K562 (cell line): ENCODE results near the gene SNRNP48. TPM values are rescaled to one million over a fixed set of nuclear protein-coding genes. Genes with fewer than 3 reads are reported as not detected.

Experiments
- ATAC-seq: fragments of 200-7000 bp; cut with Tn5 transposase; 3 replicates; pipeline ENCODE4 v1.9.1; 2020; ENCODE audit warnings: moderate library complexity
- BruUV-seq: library from RNA; stranded (reverse); fragments of 400-500 nt; replicated peaks from 2 replicates; lab custom pipeline; 2021; lab: Mats Ljungman, UMichigan
- CTCF ChIA-PET: fragments of 300-600 bp; formaldehyde crosslinking; extraction: SDS; loops from one replicate; lab custom pipeline; 2021; ENCODE audit warnings: low intra/inter-chr PET ratio; lab: Yijun Ruan, JAX
- POLR2A ChIA-PET: fragments of 300-600, 350-650 bp; sonication (Branson Sonifier 250); formaldehyde crosslinking; extraction: SDS; loops from one replicate; lab custom pipeline; 2021; ENCODE audit warnings: antibody characterized with exemption, inconsistent platforms; lab: Yijun Ruan, JAX
- DNase-seq, 4 experiments: peaks; one replicate each; pipeline versions ENCODE4 v3.0.0 to v3.0.0-alpha.2; 2011 to 2018; ENCODE audit warnings: low spot score in 3 of 4, mixed read lengths in 3 of 4; ENCODE audit errors: extremely low read depth in 1 of 4
- FAIRE-seq: peaks from 2 replicates; lab custom pipeline; 2011; peaks lifted over from hg19 to GRCh38; lab: Jason Lieb, UNC
- H2AFZ ChIP-seq: 2 replicates; pipeline ENCODE4 v1.6.0; 2011; ENCODE audit warnings: low read depth, low read length, control low read depth, inconsistent platforms
- H3K27ac ChIP-seq: fragments of 200-600 bp; 3 replicates; pipeline ENCODE4 v1.8.0; 2011; ENCODE audit warnings: low read depth, mild to moderate bottlenecking, control low read depth, inconsistent platforms, low read length, moderate library complexity, mixed read lengths; ENCODE audit errors: extremely low read depth
- H3K27me3 ChIP-seq, 2 experiments: fragments of 300-600 bp in 1 of 2; 2 replicates in 1 of 2; 3 replicates in 1 of 2; pipeline versions ENCODE4 v1.6.0 to v1.8.0; 2011; ENCODE audit warnings: inconsistent platforms in 2 of 2, low read length in 2 of 2, mild to moderate bottlenecking in 1 of 2, mixed read lengths in 1 of 2, moderate library complexity in 1 of 2; ENCODE audit not compliant: control insufficient read depth in 2 of 2, insufficient read depth in 2 of 2
- H3K36me3 ChIP-seq: fragments of 300-600 bp; 3 replicates; pipeline ENCODE4 v1.8.0; 2011; ENCODE audit warnings: mild to moderate bottlenecking, low read length, inconsistent platforms; ENCODE audit not compliant: control insufficient read depth, insufficient read depth
- H3K4me1 ChIP-seq, 2 experiments: fragments of 200-600 bp in 1 of 2; replicated peaks in 1 of 2; 2 replicates in 1 of 2; 3 replicates in 1 of 2; pipeline versions ENCODE4 v1.5.1 to v1.8.0; 2011; ENCODE audit warnings: inconsistent platforms in 2 of 2, low read length in 2 of 2, mild to moderate bottlenecking in 1 of 2, mixed read lengths in 1 of 2, moderate library complexity in 1 of 2; ENCODE audit not compliant: control insufficient read depth in 2 of 2, insufficient read depth in 2 of 2
- H3K4me2 ChIP-seq: 2 replicates; pipeline ENCODE4 v1.6.1; 2011; ENCODE audit warnings: low read length, control low read depth, inconsistent platforms, mixed read lengths; ENCODE audit not compliant: insufficient read depth
- H3K4me3 ChIP-seq: fragments of 200-600 bp; sonication (generic), shearing (Covaris generic); 2 replicates; pipeline ENCODE4 v1.5.1; 2016; ENCODE audit warnings: control low read depth, inconsistent platforms
- H3K79me2 ChIP-seq: fragments of 200-600 bp; 3 replicates; pipeline ENCODE4 v1.8.0; 2011; ENCODE audit warnings: low read length, inconsistent platforms; ENCODE audit not compliant: control insufficient read depth, insufficient read depth
- H3K9ac ChIP-seq, 2 experiments: 2 replicates each; pipeline versions ENCODE4 v1.6.0 to v1.6.1; 2011; ENCODE audit warnings: low read depth in 2 of 2, low read length in 2 of 2, control low read depth in 1 of 2, inconsistent platforms in 1 of 2, mild to moderate bottlenecking in 1 of 2, mixed read lengths in 1 of 2; ENCODE audit not compliant: insufficient read depth in 1 of 2
- H3K9me1 ChIP-seq: one replicate; pipeline ENCODE4 v1.6.0; 2011; ENCODE audit warnings: inconsistent platforms, mild to moderate bottlenecking, low read length, moderate library complexity; ENCODE audit not compliant: control insufficient read depth, insufficient read depth
- H3K9me3 ChIP-seq: replicated peaks from 2 replicates; pipeline ENCODE4 v1.5.1; 2011; ENCODE audit warnings: low read depth, low read length, inconsistent platforms; ENCODE audit not compliant: control insufficient read depth, insufficient read depth
- H4K20me1 ChIP-seq: replicated peaks from 2 replicates; pipeline ENCODE4 v1.6.1; 2011; ENCODE audit warnings: low read length, inconsistent platforms, mixed read lengths; ENCODE audit not compliant: control insufficient read depth, insufficient read depth
- ETV5 ChIP-seq: sonication (generic); formaldehyde crosslinking; IDR thresholded peaks from 2 replicates; pipeline ENCODE4 v1.4.0; 2020; ENCODE audit warnings: low read depth, mild to moderate bottlenecking, missing genetic modification reagents
- FOXA1 ChIP-seq: fragments of 450-650 bp; IDR thresholded peaks from 2 replicates; pipeline ENCODE4 v1.6.1; 2016; ENCODE audit warnings: mild to moderate bottlenecking, borderline replicate concordance
- HDAC8 ChIP-seq: fragments of 450-650 bp; IDR thresholded peaks from 2 replicates; pipeline ENCODE4 v1.6.1; 2016; ENCODE audit warnings: mild to moderate bottlenecking, missing genetic modification characterization, moderate library complexity, missing compliant biosample characterization
- KDM1A ChIP-seq, 2 experiments: fragments of 450-650 bp; IDR thresholded peaks; 2 replicates each; pipeline ENCODE4 v1.6.1; 2016; ENCODE audit warnings: mild to moderate bottlenecking in 2 of 2
- KDM5B ChIP-seq: fragments of 200-600 bp; sonication (generic); IDR thresholded peaks from 2 replicates; pipeline ENCODE4 v1.6.1; 2012; ENCODE audit warnings: low read depth, mild to moderate bottlenecking, moderate library complexity, low read length, control low read depth, inconsistent platforms; ENCODE audit not compliant: insufficient replicate concordance
- KLF6 ChIP-seq: fragments of 250-450 bp; sonication (Bioruptor Pico); IDR thresholded peaks from 2 replicates; pipeline ENCODE4 v1.4.0; 2020; ENCODE audit warnings: mild to moderate bottlenecking, moderate library complexity, borderline replicate concordance
- MAFK ChIP-seq: IDR thresholded peaks from 2 replicates; pipeline ENCODE4 v1.6.1; 2011; ENCODE audit warnings: low read length, improper control_type of control experiment
- NBN ChIP-seq: fragments of 450-650 bp; IDR thresholded peaks from 2 replicates; pipeline ENCODE4 v1.6.1; 2016; ENCODE audit warnings: low read depth, mild to moderate bottlenecking
- NFXL1 ChIP-seq: fragments of 450-650 bp; formaldehyde crosslinking; IDR thresholded peaks from 2 replicates; pipeline ENCODE4 v1.4.0; 2021; ENCODE audit warnings: mild to moderate bottlenecking
- PHB ChIP-seq: fragments of 250-450 bp; sonication (Bioruptor Pico); IDR thresholded peaks from 2 replicates; pipeline ENCODE4 v1.5.0; 2021
- PURB ChIP-seq: sonication (generic); formaldehyde crosslinking; IDR thresholded peaks from 2 replicates; pipeline ENCODE4 v1.9.0; 2021; ENCODE audit warnings: low read depth, mild to moderate bottlenecking, missing genetic modification reagents
- TCF7 ChIP-seq: sonication (generic); IDR thresholded peaks from 2 replicates; pipeline ENCODE4 v1.6.1; 2016; ENCODE audit warnings: antibody characterized with exemption, borderline replicate concordance
- TCF7L2 ChIP-seq: fragments of 150-350 bp; IDR thresholded peaks from 2 replicates; pipeline ENCODE4 v1.6.1; 2016; ENCODE audit warnings: low read depth, mild to moderate bottlenecking, low read length, moderate library complexity
- ZC3H11A ChIP-seq: IDR thresholded peaks from 2 replicates; pipeline ENCODE4 v1.6.1; 2012; ENCODE audit warnings: low read depth, low read length, improper control_type of control experiment
- ZFX ChIP-seq: sonication (generic); formaldehyde crosslinking; IDR thresholded peaks from 2 replicates; pipeline ENCODE4 v1.8.0; 2022; ENCODE audit warnings: mild to moderate bottlenecking, missing genetic modification reagents, moderate library complexity
- ZNF24 ChIP-seq: fragments of 450-650 bp; IDR thresholded peaks from 2 replicates; pipeline ENCODE4 v1.6.1; 2016
- ZNF76 ChIP-seq: fragments of 250-450 bp; sonication (Bioruptor Pico); IDR thresholded peaks from 2 replicates; pipeline ENCODE4 v1.4.0; 2020; ENCODE audit warnings: mild to moderate bottlenecking, moderate library complexity, borderline replicate concordance
- WGBS: fragments of 100-300 bp; shearing (Covaris generic); methylation state at CpG from one replicate; pipeline ENCODE4 v1.1.6; 2016; ENCODE audit warnings: low coverage, mixed read lengths; ENCODE audit not compliant: insufficient coverage; ENCODE audit errors: missing lambda C conversion rate; 5-methylcytosine and 5-hydroxymethylcytosine counted together
- in situ Hi-C: fragments of 300-500 bp; cut with MboI; formaldehyde crosslinking; loops from 4 replicates; pipeline ENCODE4 v1.15.0; 2018; ENCODE audit warnings: inconsistent platforms, mixed read lengths
- intact Hi-C: fragments of 100-400 bp; cut with micrococcal nuclease; formaldehyde crosslinking; loops from 2 replicates; pipeline ENCODE4 v1.14.2; 2022
- polyA plus RNA-seq, 8 experiments: library from polyadenylated mRNA; depleted of rRNA in 4 of 8; stranded (reverse) in 5 of 8; unstranded in 3 of 8; fragments of >200 nt; fragmentation: Nextera tagmentation in 2 of 8; fragmentation: Illumina TruSeq in 1 of 8; extraction: Ambion mirVana in 2 of 8; extraction: Trizol in 1 of 8; gene quantifications; 2 replicates each; pipeline versions ENCODE4 v1.2.1 to v1.2.3, GENCODE V29; 2011 to 2014; ENCODE audit warnings: inconsistent platforms in 1 of 8, missing spikeins in 1 of 8
- total RNA-seq, 7 experiments: library from RNA; depleted of rRNA in 6 of 7; stranded (reverse); fragments of >200 nt in 6 of 7; fragmentation: Illumina TruSeq in 2 of 7; extraction: Trizol in 2 of 7; gene quantifications; 2 replicates each; pipeline versions ENCODE4 v1.2.1 to v1.2.3, GENCODE V29; 2011 to 2021; ENCODE audit warnings: low replicate concordance in 1 of 7
- TF ChIP-seq, protein P1 (sequence below): fragments of 450-650 bp; IDR thresholded peaks from 2 replicates; pipeline ENCODE4 v1.6.1; 2017; ENCODE audit warnings: mild to moderate bottlenecking, moderate library complexity
- TF ChIP-seq, protein P2 (sequence below): fragments of 250-450 bp; sonication (Bioruptor Pico); IDR thresholded peaks from 2 replicates; pipeline ENCODE4 v1.5.0; 2020; ENCODE audit warnings: mild to moderate bottlenecking

SNRNP48 gene
- total and polyA plus RNA-seq, 9 of the 15 experiments (the other 6 are each of a cell fraction or from before 2014, with no cell fraction given) = 6.2 to 32.9 (median 18.6) TPM

DNA sequence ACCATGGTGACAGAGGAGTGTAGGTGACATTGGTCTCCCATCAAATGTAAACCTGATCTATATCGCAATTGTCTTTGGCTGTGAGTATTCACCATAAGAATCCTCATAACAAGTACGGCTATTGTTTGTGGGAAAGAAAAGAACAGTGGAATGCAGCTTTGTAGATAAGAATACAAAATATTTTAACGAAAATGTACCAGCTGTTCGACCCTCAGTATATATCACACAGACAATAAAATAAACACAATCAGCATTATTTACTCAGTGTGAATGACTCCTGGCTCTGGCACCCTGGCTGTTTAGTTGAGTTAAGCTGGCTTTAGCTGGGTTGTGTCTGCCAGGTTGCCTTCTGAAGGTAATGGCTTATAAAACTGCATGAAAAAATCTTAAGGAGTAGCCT lies 43.4 kb downstream of the SNRNP48 start (continued):
- peak; percentile 25; the same call in 1 of the 2 replicates for TF ChIP-seq MAFK
- TF ChIP-seq, all 486 proteins: peak for 5

DNA sequence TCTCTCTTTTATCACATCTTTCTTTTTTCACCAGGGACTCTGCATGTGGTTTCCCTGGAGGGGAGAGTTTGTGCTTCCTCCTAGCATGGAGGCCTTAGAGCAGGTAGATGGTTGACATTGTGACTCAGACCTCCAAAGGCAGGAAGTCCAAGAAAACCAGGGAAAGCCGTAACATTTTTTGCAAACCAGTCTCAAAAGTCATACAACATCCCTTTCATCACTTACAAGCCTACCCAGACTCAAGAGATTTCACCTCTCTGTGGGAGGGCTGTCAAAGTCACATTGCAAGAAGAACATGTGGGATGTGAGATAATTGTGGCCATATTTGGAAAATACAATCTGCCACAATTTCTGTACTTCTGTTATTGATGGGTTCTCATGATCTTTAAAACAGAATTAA lies 46.2 kb downstream of the SNRNP48 start:
- ATAC-seq = no peak
- H3K4me1 ChIP-seq = no peaks in the 10 kb centered on the region
- POLR2A ChIA-PET = no interaction called here

More for the DNA sequence above, 46.2 kb downstream of the SNRNP48 start:
- Histone ChIP-seq H3K27me3 (peaks cover 42 to 47% of the 10 kb centered on the region in 2 experiments), H3K27ac (no peak overlapping the region), H3K9ac (no peak overlapping the region), H3K79me2 (no peaks in the 10 kb centered on the region), H2AFZ (no peak overlapping the region)
- FAIRE-seq = no peak
- in situ Hi-C loops = no loop called here
- TF ChIP-seq KDM1A (IDR thresholded peaks at IDR 0.05) (no peak), HDAC8 (no peak), TCF7 (no peak), KDM5B (no peak), ETV5 (CRISPR knock-in tag) (no peak), PHB (CRISPR knock-in tag) (no peak), FOXA1 (no peak), TCF7L2 (no peak), NFXL1 (no peak), KLF6 (no peak), ZC3H11A (no peak), ZFX (CRISPR knock-in tag) (no peak), ZNF76 (CRISPR knock-in tag) (no peak), NBN (no peak), ZNF24 (no peak), PURB (CRISPR knock-in tag) (no peak)
- TF ChIP-seq, protein P1, sequence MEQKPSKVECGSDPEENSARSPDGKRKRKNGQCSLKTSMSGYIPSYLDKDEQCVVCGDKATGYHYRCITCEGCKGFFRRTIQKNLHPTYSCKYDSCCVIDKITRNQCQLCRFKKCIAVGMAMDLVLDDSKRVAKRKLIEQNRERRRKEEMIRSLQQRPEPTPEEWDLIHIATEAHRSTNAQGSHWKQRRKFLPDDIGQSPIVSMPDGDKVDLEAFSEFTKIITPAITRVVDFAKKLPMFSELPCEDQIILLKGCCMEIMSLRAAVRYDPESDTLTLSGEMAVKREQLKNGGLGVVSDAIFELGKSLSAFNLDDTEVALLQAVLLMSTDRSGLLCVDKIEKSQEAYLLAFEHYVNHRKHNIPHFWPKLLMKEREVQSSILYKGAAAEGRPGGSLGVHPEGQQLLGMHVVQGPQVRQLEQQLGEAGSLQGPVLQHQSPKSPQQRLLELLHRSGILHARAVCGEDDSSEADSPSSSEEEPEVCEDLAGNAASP = no peak
- TF ChIP-seq, protein P2, sequence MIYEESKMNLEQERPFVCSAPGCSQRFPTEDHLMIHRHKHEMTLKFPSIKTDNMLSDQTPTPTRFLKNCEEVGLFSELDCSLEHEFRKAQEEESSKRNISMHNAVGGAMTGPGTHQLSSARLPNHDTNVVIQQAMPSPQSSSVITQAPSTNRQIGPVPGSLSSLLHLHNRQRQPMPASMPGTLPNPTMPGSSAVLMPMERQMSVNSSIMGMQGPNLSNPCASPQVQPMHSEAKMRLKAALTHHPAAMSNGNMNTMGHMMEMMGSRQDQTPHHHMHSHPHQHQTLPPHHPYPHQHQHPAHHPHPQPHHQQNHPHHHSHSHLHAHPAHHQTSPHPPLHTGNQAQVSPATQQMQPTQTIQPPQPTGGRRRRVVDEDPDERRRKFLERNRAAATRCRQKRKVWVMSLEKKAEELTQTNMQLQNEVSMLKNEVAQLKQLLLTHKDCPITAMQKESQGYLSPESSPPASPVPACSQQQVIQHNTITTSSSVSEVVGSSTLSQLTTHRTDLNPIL = no peak
- TF ChIP-seq, all 486 proteins: peak for 0
- no peak overlapping the region for H3K4me2 ChIP-seq
- no peak overlapping the region for H3K4me3 ChIP-seq
- H3K9me3 ChIP-seq = no peaks in the 10 kb centered on the region
- CTCF ChIA-PET = no interaction called here
- H4K20me1 ChIP-seq = no peaks in the 10 kb centered on the region
- DNase-seq = no peak
- 0% methylated on average over 1 of the region's 1 CpG for WGBS
- H3K36me3 ChIP-seq = no peaks in the 10 kb centered on the region
- no peaks in the 10 kb centered on the region for H3K9me1 ChIP-seq
- intact Hi-C loops = no loop called here
- BruUV-seq = no TSS peak
